Left ventricle myocardium inferior (tissue), 1 donor: ENCODE results near the gene UNK. TPM values are rescaled to one million over a fixed set of nuclear protein-coding genes. Genes with fewer than 3 reads are reported as not detected.
"Not testable (repeated sequence)": the region's sequence is repeated elsewhere in the genome, so short reads cannot be mapped to it uniquely, and the experiment has no call there.

Source experiments
- DNase-seq: peaks from one replicate; pipeline ENCODE4 v3.0.0-alpha.2; 2020
- H3K27ac ChIP-seq: fragments of 200-600 bp; replicated peaks from 2 replicates; pipeline ENCODE4 v1.8.0; 2021
- H3K27me3 ChIP-seq: fragments of 200-600 bp; 2 replicates; pipeline ENCODE4 v1.8.0; 2021; ENCODE audit warnings: low read depth
- H3K36me3 ChIP-seq: fragments of 200-600 bp; 2 replicates; pipeline ENCODE4 v1.8.0; 2021
- H3K4me1 ChIP-seq: fragments of 200-600 bp; 2 replicates; pipeline ENCODE4 v1.8.0; 2021
- H3K4me3 ChIP-seq: fragments of 200-600 bp; 2 replicates; pipeline ENCODE4 v1.8.0; 2021; ENCODE audit warnings: mild to moderate bottlenecking, moderate library complexity
- H3K9me3 ChIP-seq: fragments of 200-600 bp; replicated peaks from 2 replicates; pipeline ENCODE4 v1.8.0; 2021
- intact Hi-C: fragments of 100-400 bp; cut with micrococcal nuclease; formaldehyde crosslinking; loops from one replicate; pipeline ENCODE4 v1.11.0; 2022
- total RNA-seq: library from RNA; stranded (reverse); fragmentation: NEBNext Ultra II Directional; extraction: Animal tissue kit (Norgen Biotek cat#: 25700); gene quantifications from one replicate; pipeline ENCODE4 v1.2.1, GENCODE V29; 2021
- TF ChIP-seq, protein P1 (sequence below): fragments of 200-600 bp; IDR thresholded peaks from 2 replicates; pipeline ENCODE4 v1.8.0; 2021; ENCODE audit warnings: antibody characterized with exemption, mild to moderate bottlenecking, borderline replicate concordance
- donor health status: DM: no; HTN: yes; CAD: no; lungs with severe emphysema.

UNK gene
- total RNA-seq, 1 donor from 2014 or later, result 14.7 TPM

DNA sequence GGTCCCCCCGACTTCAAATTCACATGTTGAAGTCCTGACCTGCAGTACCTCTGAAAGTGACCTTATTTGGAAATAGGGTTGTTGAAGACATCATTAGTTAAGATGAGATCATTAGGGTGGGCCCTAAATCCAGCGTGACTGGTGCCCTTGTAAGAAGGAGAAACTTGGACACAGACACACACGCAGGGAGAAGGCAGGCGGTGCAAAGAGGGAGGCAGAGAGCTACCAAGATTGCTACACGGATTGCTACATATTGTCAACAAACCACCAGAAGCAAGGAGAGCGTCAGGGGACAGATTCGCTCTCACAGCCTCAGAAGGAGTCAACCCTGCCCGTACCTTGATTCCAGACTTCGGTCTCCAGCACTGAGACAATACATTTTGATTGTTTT is 77.3 kb downstream of the UNK start:
- H3K4me3 ChIP-seq, result no peak overlapping the region
- TF ChIP-seq, protein P1, sequence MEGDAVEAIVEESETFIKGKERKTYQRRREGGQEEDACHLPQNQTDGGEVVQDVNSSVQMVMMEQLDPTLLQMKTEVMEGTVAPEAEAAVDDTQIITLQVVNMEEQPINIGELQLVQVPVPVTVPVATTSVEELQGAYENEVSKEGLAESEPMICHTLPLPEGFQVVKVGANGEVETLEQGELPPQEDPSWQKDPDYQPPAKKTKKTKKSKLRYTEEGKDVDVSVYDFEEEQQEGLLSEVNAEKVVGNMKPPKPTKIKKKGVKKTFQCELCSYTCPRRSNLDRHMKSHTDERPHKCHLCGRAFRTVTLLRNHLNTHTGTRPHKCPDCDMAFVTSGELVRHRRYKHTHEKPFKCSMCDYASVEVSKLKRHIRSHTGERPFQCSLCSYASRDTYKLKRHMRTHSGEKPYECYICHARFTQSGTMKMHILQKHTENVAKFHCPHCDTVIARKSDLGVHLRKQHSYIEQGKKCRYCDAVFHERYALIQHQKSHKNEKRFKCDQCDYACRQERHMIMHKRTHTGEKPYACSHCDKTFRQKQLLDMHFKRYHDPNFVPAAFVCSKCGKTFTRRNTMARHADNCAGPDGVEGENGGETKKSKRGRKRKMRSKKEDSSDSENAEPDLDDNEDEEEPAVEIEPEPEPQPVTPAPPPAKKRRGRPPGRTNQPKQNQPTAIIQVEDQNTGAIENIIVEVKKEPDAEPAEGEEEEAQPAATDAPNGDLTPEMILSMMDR, result no peak
- H3K27ac ChIP-seq, result peak overlapping the region; percentile 40
- no peak for DNase-seq
- no peaks in the 10 kb centered on the region for H3K36me3 ChIP-seq
- no peaks in the 10 kb centered on the region for H3K9me3 ChIP-seq
- intact Hi-C loops, result no loop called here
- no peaks in the 10 kb centered on the region for H3K27me3 ChIP-seq
- peaks cover 41% of the 10 kb centered on the region for H3K4me1 ChIP-seq

GRCh38 chr17:75864448-75864871 is 79.9 kb downstream of the UNK start:
- no peaks in the 10 kb centered on the region for H3K9me3 ChIP-seq
- H3K4me1 ChIP-seq, result peaks cover 44% of the 10 kb centered on the region
- H3K27me3 ChIP-seq, result no peaks in the 10 kb centered on the region
- no peaks in the 10 kb centered on the region for H3K36me3 ChIP-seq
- TF ChIP-seq, protein P1, result no peak
- DNase-seq, result peak; percentile 78
- intact Hi-C loops, result no loop called here
- peak overlapping the region; percentile 82 for H3K27ac ChIP-seq
- H3K4me3 ChIP-seq, result no peak overlapping the region

DNA sequence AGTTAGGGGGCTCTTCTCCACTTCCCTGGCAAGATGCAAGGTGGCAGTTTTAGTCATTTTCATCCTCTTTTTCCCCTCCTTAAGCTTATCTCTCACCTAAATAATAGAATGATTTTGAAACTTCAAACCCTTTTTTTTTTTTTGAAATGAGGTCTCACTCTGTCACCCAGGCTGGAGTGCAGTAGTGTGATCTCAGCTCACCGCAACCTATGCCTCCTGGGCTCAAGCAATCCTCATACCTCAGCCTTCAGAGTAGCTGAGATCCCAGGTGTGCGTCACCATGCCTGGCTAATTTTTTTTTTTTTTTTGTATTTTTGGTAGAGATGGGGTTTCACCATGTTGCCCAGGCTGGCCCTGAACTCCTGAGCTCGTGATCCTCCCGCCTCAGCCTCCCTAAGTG is 80.3 kb downstream of the UNK start:
- H3K4me3 ChIP-seq, DNase-seq, H3K9me3 ChIP-seq, H3K36me3 ChIP-seq, H3K27me3 ChIP-seq, intact Hi-C loops: not testable (repeated sequence)
- Histone ChIP-seq H3K27ac (peak overlapping the region; percentile 82), H3K4me1 (peaks cover 46% of the 10 kb centered on the region)

GRCh38 chr17:75865404-75866188 is 81.0 kb downstream of the UNK start:
- H3K36me3 ChIP-seq, H3K9me3 ChIP-seq, H3K4me3 ChIP-seq, intact Hi-C loops, H3K27me3 ChIP-seq, DNase-seq: not testable (repeated sequence)
- peak overlapping the region; percentile 82 for H3K27ac ChIP-seq
- peaks cover 53% of the 10 kb centered on the region for H3K4me1 ChIP-seq

DNA sequence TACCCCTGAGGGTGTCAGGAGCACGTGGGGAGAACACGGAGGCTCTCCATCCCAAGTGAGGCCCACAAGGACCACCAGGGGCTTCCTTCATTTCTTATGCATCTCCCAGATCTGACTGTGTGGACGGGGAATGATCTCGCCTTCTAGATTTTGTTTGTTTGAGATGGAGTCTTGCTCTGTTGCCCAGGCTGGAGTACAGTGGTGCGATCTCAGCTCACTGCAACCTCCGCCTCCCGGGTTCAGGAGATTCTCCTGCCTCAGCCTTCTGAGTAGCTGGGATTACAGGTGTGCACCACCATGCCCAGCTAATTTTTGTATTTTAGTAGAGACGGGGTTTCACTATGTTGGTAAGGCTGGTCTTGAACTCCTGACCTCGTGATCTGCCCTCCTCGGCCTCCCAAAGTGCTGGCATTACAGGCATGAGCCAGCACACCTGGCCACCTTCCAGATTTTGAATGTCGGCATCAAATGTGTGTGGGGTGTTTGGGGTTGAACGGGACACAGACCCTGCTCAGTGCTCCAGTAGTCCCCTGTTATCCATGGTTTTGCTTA is 84.2 kb downstream of the UNK start:
- DNase-seq, H3K36me3 ChIP-seq, intact Hi-C loops, H3K27me3 ChIP-seq, H3K9me3 ChIP-seq: not testable (repeated sequence)
- peak overlapping the region; percentile 90 for H3K27ac ChIP-seq
- H3K4me1 ChIP-seq, result peaks cover 74% of the 10 kb centered on the region
- peak overlapping the region; percentile 48 for H3K4me3 ChIP-seq

DNA sequence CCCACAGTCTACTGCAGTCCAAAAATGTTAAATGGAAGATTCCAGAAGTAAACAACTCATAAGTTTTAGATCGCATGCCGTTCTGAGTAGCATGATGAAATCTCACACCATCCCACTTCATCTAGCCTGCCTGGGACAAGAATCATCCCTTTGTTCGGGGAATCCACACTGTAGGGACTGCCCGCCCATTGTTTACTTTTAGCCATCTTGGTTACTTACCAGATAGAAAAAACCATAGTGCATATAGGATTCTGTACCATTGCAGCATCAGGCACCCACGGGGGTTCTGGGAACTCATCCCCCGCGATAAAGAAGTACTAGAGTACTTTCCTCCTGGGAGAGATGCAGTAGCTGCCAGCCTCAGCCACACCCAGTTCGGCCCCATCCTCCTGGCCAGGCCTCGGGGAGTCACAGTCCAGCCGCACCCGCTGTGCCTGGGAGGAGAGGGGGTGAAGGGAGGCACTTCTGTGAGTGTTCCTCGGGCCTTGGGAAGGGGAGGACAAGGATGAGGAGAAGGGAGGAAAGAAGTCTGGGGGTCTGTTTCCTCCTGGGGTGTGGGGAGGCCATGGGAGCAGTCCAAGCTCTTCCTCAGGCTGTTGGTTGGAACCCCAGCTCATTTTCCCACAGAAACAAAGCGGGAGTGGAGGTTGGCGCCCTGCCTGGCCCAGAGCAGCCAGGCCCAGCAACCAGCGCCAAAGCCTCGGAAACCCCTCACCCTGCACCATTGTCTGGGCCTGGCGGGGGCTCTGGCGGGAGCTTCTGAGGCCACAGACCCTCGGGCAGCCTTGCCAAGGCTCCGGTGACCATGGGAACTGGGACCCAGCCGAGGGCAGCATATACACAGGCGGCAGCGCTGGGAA is 84.9 kb downstream of the UNK start:
- intact Hi-C loops, result no loop called here
- Histone ChIP-seq H3K36me3 (peaks cover 10% of the 10 kb centered on the region), H3K9me3 (no peaks in the 10 kb centered on the region), H3K4me3 (peak overlapping the region; percentile 48), H3K27me3 (no peaks in the 10 kb centered on the region), H3K27ac (peak overlapping the region; percentile 90), H3K4me1 (peaks cover 74% of the 10 kb centered on the region)
- DNase-seq, result peak; percentile 74
- TF ChIP-seq, protein P1, result no peak

GRCh38 chr17:75870228-75870627 is 85.6 kb downstream of the UNK start:
- DNase-seq, H3K27me3 ChIP-seq, H3K9me3 ChIP-seq, intact Hi-C loops: not testable (repeated sequence)
- H3K4me3 ChIP-seq, result peak overlapping the region; percentile 48
- peaks cover 74% of the 10 kb centered on the region for H3K4me1 ChIP-seq
- H3K27ac ChIP-seq, result peak overlapping the region; percentile 90
- H3K36me3 ChIP-seq, result peaks cover 17% of the 10 kb centered on the region
